ENCODE results near the gene MKRN2OS. TPM values are rescaled to one million over a fixed set of nuclear protein-coding genes. Genes with fewer than 3 reads are reported as not detected.

Gene MKRN2OS
- total RNA-seq, 1 donor from 2014 or later: 0.23 TPM

- DNase-seq (ENCODE audit: low read depth): no peak
- no peak for TF ChIP-seq CTCF (conservative IDR thresholded peaks at IDR 0.05; ENCODE audit: low read depth, low read length)
- no peak overlapping the region for H3K4me3 ChIP-seq (ENCODE audit: low read depth, low read length)
These were observed 41.1 kb upstream of the MKRN2OS start for GRCh38 chr3:12586403-12586802.

GRCh38 chr3:12585970-12586369 is 40.7 kb upstream of the MKRN2OS start:
- TF ChIP-seq CTCF (conservative IDR thresholded peaks at IDR 0.05; ENCODE audit: low read depth, low read length): no peak
- DNase-seq (ENCODE audit: low read depth): no peak
- no peak overlapping the region for H3K4me3 ChIP-seq (ENCODE audit: low read depth, low read length)

- no peak for DNase-seq (ENCODE audit: low read depth)
- TF ChIP-seq CTCF (conservative IDR thresholded peaks at IDR 0.05; ENCODE audit: low read depth, low read length): no peak
These were observed 39.9 kb upstream of the MKRN2OS start for GRCh38 chr3:12585181-12585580.

GRCh38 chr3:12584083-12584482 is 38.8 kb upstream of the MKRN2OS start:
- no peak for TF ChIP-seq CTCF (conservative IDR thresholded peaks at IDR 0.05; ENCODE audit: low read depth, low read length)
- no peak overlapping the region for H3K4me3 ChIP-seq (ENCODE audit: low read depth, low read length)
- no peak for DNase-seq (ENCODE audit: low read depth)

More at GRCh38 chr3:12585181-12585580, 39.9 kb upstream of the MKRN2OS start:
- no peak overlapping the region for H3K4me3 ChIP-seq (ENCODE audit: low read depth, low read length)

GRCh38 chr3:12583280-12583679 is 38.0 kb upstream of the MKRN2OS start:
- no peak overlapping the region for H3K4me3 ChIP-seq (ENCODE audit: low read depth, low read length)
- no peak for TF ChIP-seq CTCF (conservative IDR thresholded peaks at IDR 0.05; ENCODE audit: low read depth, low read length)
- DNase-seq (ENCODE audit: low read depth): no peak

- DNase-seq (ENCODE audit: low read depth): no peak
- no peak for TF ChIP-seq CTCF (conservative IDR thresholded peaks at IDR 0.05; ENCODE audit: low read depth, low read length)
- no peak overlapping the region for H3K4me3 ChIP-seq (ENCODE audit: low read depth, low read length)
These were observed 37.4 kb upstream of the MKRN2OS start for GRCh38 chr3:12582730-12583129.

GRCh38 chr3:12579905-12580304 is 34.6 kb upstream of the MKRN2OS start:
- TF ChIP-seq CTCF (conservative IDR thresholded peaks at IDR 0.05; ENCODE audit: low read depth, low read length): no peak
- DNase-seq (ENCODE audit: low read depth): no peak
- no peak overlapping the region for H3K4me3 ChIP-seq (ENCODE audit: low read depth, low read length)
